Heart right ventricle (tissue), 16 donors: ENCODE measurements around the gene SNX8. TPM values are rescaled to one million over a fixed set of nuclear protein-coding genes. Genes with fewer than 3 reads are reported as not detected.
A peak's percentile ranks its signal among the peaks of the same experiment; 100 is the strongest.

Source experiments
- ATAC-seq, 8 donors: fragments of 200-7000 bp; cut with Tn5 transposase; one replicate each; pipeline ENCODE4 v1.9.1; 2020; ENCODE audit warnings: mild to moderate bottlenecking in 8 of 8, moderate library complexity in 8 of 8, moderate number of reproducible peaks in 1 of 8
- DNase-seq, 2 donors: peaks; one replicate each; pipeline ENCODE4 v3.0.0-alpha.2; 2020
- H3K27ac ChIP-seq, 10 donors: fragments of 200-600 bp; sonication (generic) in 2 of 10; one replicate each; pipeline versions ENCODE4 v1.5.0 to v1.8.0; 2020 to 2022; ENCODE audit warnings: mild to moderate bottlenecking in 3 of 10
- H3K27me3 ChIP-seq, 7 donors: fragments of 200-600 bp; one replicate each; pipeline ENCODE4 v1.8.0; 2021 to 2022; ENCODE audit warnings: mild to moderate bottlenecking in 2 of 7
- H3K36me3 ChIP-seq, 9 donors: fragments of 200-600 bp; sonication (generic) in 1 of 9; one replicate each; pipeline versions ENCODE4 v1.5.0 to v1.8.0; 2020 to 2022; ENCODE audit warnings: mild to moderate bottlenecking in 2 of 9
- H3K4me1 ChIP-seq, 9 donors: fragments of 200-600 bp; sonication (generic) in 1 of 9; one replicate each; pipeline versions ENCODE4 v1.5.0 to v1.8.0; 2020 to 2022; ENCODE audit warnings: mild to moderate bottlenecking in 4 of 9
- H3K4me3 ChIP-seq, 10 donors: fragments of 200-600 bp; sonication (generic) in 2 of 10; one replicate each; pipeline versions ENCODE4 v1.5.0 to v1.8.0; 2020 to 2022; ENCODE audit warnings: mild to moderate bottlenecking in 7 of 10, moderate library complexity in 2 of 10
- H3K9me3 ChIP-seq, 11 donors: fragments of 200-600 bp in 10 of 11; sonication (generic) in 2 of 11; one replicate each; pipeline versions ENCODE4 v1.5.0 to v1.8.0; 2013 to 2022; ENCODE audit warnings: mild to moderate bottlenecking in 2 of 11, control low read depth in 1 of 11, moderate library complexity in 1 of 11
- CTCF ChIP-seq, 9 donors: fragments of 200-600 bp; sonication (generic) in 2 of 9; IDR thresholded peaks; one replicate each; pipeline versions ENCODE4 v1.5.0 to v1.8.0; 2021 to 2022; ENCODE audit warnings: antibody characterized with exemption in 9 of 9, mild to moderate bottlenecking in 5 of 9, moderate library complexity in 1 of 9
- WGBS, 2 donors: extraction: QIAGEN DNeasy Blood & Tissue Kit; methylation state at CpG; one replicate each; pipeline ENCODE4 v1.1.7; 2013; ENCODE audit warnings: inconsistent platforms in 1 of 2; 5-methylcytosine and 5-hydroxymethylcytosine counted together
- intact Hi-C, 10 donors: fragments of 100-400 bp; cut with DNase I; formaldehyde crosslinking; loops; one replicate each; pipeline versions ENCODE4 v1.11.1 to v1.14.2; 2022
- polyA plus RNA-seq, 2 donors: library from polyadenylated mRNA; stranded (reverse); fragments of 200-250 nt; gene quantifications; one replicate each; pipeline ENCODE4 v1.2.3, GENCODE V29; 2013
- total RNA-seq, 10 donors: library from RNA; stranded (reverse); fragmentation: NEBNext Ultra II Directional in 3 of 10; extraction: Animal tissue kit (Norgen Biotek cat#: 25700) in 3 of 10; gene quantifications; one replicate each; pipeline versions ENCODE4 v1.2.1 to v1.2.4, GENCODE V29; 2021 to 2023
- donor health status: Arrhythmogenic right ventricular cardiomyopathy.
- donor health status: ischemic (EF 13 %, LVEDD 7.1; RV severe dilation, severe dysfunction).
- donor health status: healthy with polysubstance abuse.
- donor health status: DM: no; HTN: yes; CAD: no.
- donor health status: DM: no; HTN: no; CAD: no.
- donor health status: ischemic (EF 25% LVEDD 6.9; RV normal size, moderate dysfunction).
- donor health status: ischemic (EF 25% LVEDD 5.7; RV mildly dilated, moderate dysfunction).
- donor health status: healthy.
- donor health status: DM: yes; HTN: yes; CAD: no.
- donor health status: Ischemic cardiomyopathy.
- donor health status: ischemic (EF 35%, LVEDD 5.7; RV mildly dilated, moderate dysfunction).
- donor health status: nonischemic (EF 11% LVEDD 7.7; RV severe dilation, severe dysfunction).
- donor health status: DM: yes; HTN: yes; CAD: no.
- donor health status: PGD.
- donor health status: ischemic (EF 29% LVEDD 5.4; RV normal size, mild dysfunction).
- donor health status: nonischemic (EF 23%, LVEDD 6.1; RV moderate dilation, normal function).

Gene SNX8
- total and polyA plus RNA-seq, 12 donors = 14.7 to 31.8 (median 20.4) TPM

- Histone ChIP-seq H3K27me3 (no peaks in the 10 kb centered on the region), H3K9me3 (no peaks in the 10 kb centered on the region), H3K4me1 (peaks cover 6 to 59% (median 46%) of the 10 kb centered on the region in 9 donors), H3K27ac (no peak overlapping the region), H3K4me3 (no peak overlapping the region), H3K36me3 (peaks cover 0 to 74% (median 36%) of the 10 kb centered on the region in 9 donors)
- 60 to 65% methylated on average over 8 of the region's 8 CpGs for WGBS, 2 donors
- no peak for ATAC-seq
- intact Hi-C loops = loop anchor here in 2 of 10 donors (10.0 kb wide), 2 partner anchors 86 to 784 kb away; partner anchors contain the start of gene PSMG3 (in 1 of the 2)
- no peak for TF ChIP-seq CTCF (IDR thresholded peaks at IDR 0.05)
- DNase-seq = no peak
Observed at GRCh38 chr7:2358968-2359527, 44.8 kb upstream of the SNX8 start.

GRCh38 chr7:2357571-2357970 is 43.3 kb upstream of the SNX8 start:
- Histone ChIP-seq H3K27ac (no peak overlapping the region), H3K36me3 (peaks cover 0 to 59% (median 23%) of the 10 kb centered on the region in 9 donors), H3K4me3 (no peak overlapping the region), H3K9me3 (no peaks in the 10 kb centered on the region), H3K27me3 (no peaks in the 10 kb centered on the region), H3K4me1 (peaks cover 6 to 70% (median 56%) of the 10 kb centered on the region in 9 donors)
- ATAC-seq = no peak
- intact Hi-C loops = loop anchor here in 2 of 10 donors (10.0 kb wide), 2 partner anchors 87 to 783 kb away; partner anchors contain the start of gene PSMG3 (in 1 of the 2)
- DNase-seq = no peak
- no peak for TF ChIP-seq CTCF (IDR thresholded peaks at IDR 0.05)
- 59 to 63% methylated on average over 6 of the region's 6 CpGs for WGBS, 2 donors

DNA sequence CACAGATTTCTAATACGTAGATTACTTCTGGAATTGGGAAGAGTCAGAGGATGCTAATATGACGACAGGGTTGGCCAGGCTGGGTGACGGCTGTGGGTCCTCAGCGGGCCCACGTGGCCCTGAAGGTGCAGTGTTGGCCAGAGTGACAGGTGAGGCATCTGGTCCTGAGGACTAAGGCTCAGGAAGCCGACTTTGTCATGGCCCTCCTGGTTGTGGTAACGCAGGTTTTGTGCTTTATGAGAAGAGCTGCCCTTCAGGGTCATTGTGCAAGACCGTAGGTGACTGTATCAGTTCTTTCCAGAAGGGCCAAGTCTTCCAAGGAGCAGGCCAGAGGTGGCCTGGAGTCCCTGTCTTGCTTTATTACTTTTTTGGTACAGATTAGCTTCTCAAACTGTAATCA is 42.9 kb upstream of the SNX8 start:
- Histone ChIP-seq H3K4me3 (peak overlapping the region in 1 of 10 donors; percentile 95), H3K4me1 (peaks cover 6 to 70% (median 56%) of the 10 kb centered on the region in 9 donors), H3K36me3 (peaks cover 0 to 55% (median 20%) of the 10 kb centered on the region in 9 donors), H3K27ac (peak overlapping the region in 1 of 10 donors; percentile 11), H3K27me3 (no peaks in the 10 kb centered on the region), H3K9me3 (no peaks in the 10 kb centered on the region)
- DNase-seq = no peak
- no peak for ATAC-seq
- intact Hi-C loops = loop anchor here in 2 of 10 donors (10.0 kb wide), 2 partner anchors 88 to 782 kb away; partner anchors contain the start of gene PSMG3 (in 1 of the 2)
- WGBS, 2 donors = 77 to 78% methylated on average over 8 of the region's 8 CpGs
- no peak for TF ChIP-seq CTCF (IDR thresholded peaks at IDR 0.05)

DNA sequence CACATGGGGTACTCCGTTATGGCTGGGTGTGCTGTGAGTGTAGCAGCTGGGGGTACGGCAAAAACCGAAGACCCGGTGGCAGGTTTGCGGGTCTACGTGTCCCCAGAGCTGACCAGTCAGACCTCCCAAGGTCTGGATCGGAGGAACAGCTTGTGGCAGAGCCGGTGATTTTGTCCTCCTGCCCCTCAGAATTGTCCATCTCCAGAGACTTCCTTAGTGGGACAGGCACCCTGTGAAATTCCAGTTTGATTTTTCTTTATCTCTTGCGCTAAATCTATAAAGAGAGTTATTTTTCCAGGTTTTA is 41.4 kb upstream of the SNX8 start:
- H3K9me3 ChIP-seq = no peaks in the 10 kb centered on the region
- no peak for DNase-seq
- intact Hi-C loops = loop anchor here in 2 of 10 donors (10.0 kb wide), 2 partner anchors 89 to 781 kb away; partner anchors contain the start of gene PSMG3 (in 1 of the 2)
- no peaks in the 10 kb centered on the region for H3K27me3 ChIP-seq
- no peak for TF ChIP-seq CTCF (IDR thresholded peaks at IDR 0.05)
- H3K36me3 ChIP-seq = peaks cover 0 to 40% (median 5%) of the 10 kb centered on the region in 9 donors
- H3K4me3 ChIP-seq = peak overlapping the region; percentile 88 to 100 (median 98)
- ATAC-seq = no peak
- WGBS, 2 donors = 4% methylated on average over 9 of the region's 9 CpGs
- peak overlapping the region in 9 of 10 donors; percentile 67 to 100 (median 99) for H3K27ac ChIP-seq
- peaks cover 6 to 62% (median 53%) of the 10 kb centered on the region in 9 donors for H3K4me1 ChIP-seq
